ENCODE measurements around the gene PRG3. TPM values are rescaled to one million over a fixed set of nuclear protein-coding genes. Genes with fewer than 3 reads are reported as not detected.

The PRG3 gene
- total and polyA plus RNA-seq, 2 of the 4 experiments (the other 2 are of a cell fraction), result not detected

DNA sequence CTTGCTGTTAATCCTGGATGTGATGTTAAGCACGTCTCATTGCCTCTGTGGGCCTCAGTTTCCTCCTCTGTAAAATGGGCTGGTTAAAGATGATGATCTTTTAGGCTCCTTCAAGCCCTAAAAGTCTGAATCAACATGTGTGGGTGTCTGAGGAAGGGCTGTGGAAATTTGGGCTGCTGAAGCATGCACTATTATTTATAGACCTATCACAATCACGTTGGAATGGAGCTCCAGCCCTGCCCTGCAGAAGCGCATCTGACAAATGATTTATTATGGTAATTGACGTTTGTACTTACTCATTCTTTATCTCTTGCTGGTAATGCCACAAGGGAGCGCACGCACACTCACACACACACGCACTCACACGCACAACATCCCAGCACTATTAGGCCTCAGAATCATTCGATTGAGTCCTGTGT, 22.4 kb downstream of the PRG3 start:
- no TSS peak for BruUV-seq (replicated peaks)
- no peak for TF ChIP-seq NFE2L2 (IDR thresholded peaks at IDR 0.05; ENCODE audit: low read depth, low read length)
- TF ChIP-seq, protein P1, sequence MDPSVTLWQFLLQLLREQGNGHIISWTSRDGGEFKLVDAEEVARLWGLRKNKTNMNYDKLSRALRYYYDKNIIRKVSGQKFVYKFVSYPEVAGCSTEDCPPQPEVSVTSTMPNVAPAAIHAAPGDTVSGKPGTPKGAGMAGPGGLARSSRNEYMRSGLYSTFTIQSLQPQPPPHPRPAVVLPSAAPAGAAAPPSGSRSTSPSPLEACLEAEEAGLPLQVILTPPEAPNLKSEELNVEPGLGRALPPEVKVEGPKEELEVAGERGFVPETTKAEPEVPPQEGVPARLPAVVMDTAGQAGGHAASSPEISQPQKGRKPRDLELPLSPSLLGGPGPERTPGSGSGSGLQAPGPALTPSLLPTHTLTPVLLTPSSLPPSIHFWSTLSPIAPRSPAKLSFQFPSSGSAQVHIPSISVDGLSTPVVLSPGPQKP (IDR thresholded peaks at IDR 0.05; ENCODE audit: borderline replicate concordance, low read depth, low read length), result no peak
- TF ChIP-seq CHD1 (IDR thresholded peaks at IDR 0.05; ENCODE audit: low read depth, low read length), result no peak
- no peak for TF ChIP-seq SMC3 (IDR thresholded peaks at IDR 0.05; ENCODE audit: low read depth, low read length)
- no peak for TF ChIP-seq CTCF (conservative IDR thresholded peaks at IDR 0.05; ENCODE audit: low read depth, low read length)
- TF ChIP-seq RAD21 (IDR thresholded peaks at IDR 0.05; ENCODE audit: low read length), result no peak
- no peak for TF ChIP-seq RFX5 (IDR thresholded peaks at IDR 0.05; ENCODE audit: low read depth, low read length)
- no peak for TF ChIP-seq MAFK (IDR thresholded peaks at IDR 0.05; ENCODE audit: low read depth, low read length)
- Histone ChIP-seq H4K91ac (ENCODE audit: insufficient read depth, low read depth, low read length) (no peak overlapping the region), H3K9me1 (ENCODE audit: insufficient read depth, low read length) (no peaks in the 10 kb centered on the region), H3K27me3 (ENCODE audit: control insufficient read depth, insufficient read depth, low read length) (peaks cover 39% of the 10 kb centered on the region), H2BK120ac (ENCODE audit: low read depth, low read length) (no peak overlapping the region), H3K9me3 (ENCODE audit: control insufficient read depth, insufficient read depth, low read length) (peaks cover 3% of the 10 kb centered on the region; the same call in 1 of the 2 replicates), H2BK5ac (ENCODE audit: low read depth, low read length, poor library complexity, severe bottlenecking) (no peak overlapping the region), H3K56ac (ENCODE audit: extremely low read depth, insufficient read depth, low read length) (no peak overlapping the region), H2BK15ac (ENCODE audit: low read depth, low read length) (no peak overlapping the region), H3K27ac (ENCODE audit: insufficient read depth, low read length) (no peak overlapping the region), H4K20me1 (ENCODE audit: insufficient read depth, low read length) (no peaks in the 10 kb centered on the region), H3K18ac (ENCODE audit: low read depth, low read length) (no peak overlapping the region), H2AK9ac (replicated peaks; ENCODE audit: low read depth, low read length, poor library complexity) (no peak overlapping the region), H2AK5ac (ENCODE audit: low read depth, low read length) (no peak overlapping the region), H2AFZ (replicated peaks; ENCODE audit: low read length, poor library complexity) (no peak overlapping the region), H3K14ac (replicated peaks; ENCODE audit: low read depth, low read length) (no peak overlapping the region), H3K4me2 (ENCODE audit: low read depth, low read length) (no peak overlapping the region), H3K79me1 (ENCODE audit: low read depth in 1 of 2, low read length in 2 of 2) (no peaks in the 10 kb centered on the region), H4K5ac (ENCODE audit: low read depth, low read length) (no peak overlapping the region), H3K4me1 (ENCODE audit: control insufficient read depth, insufficient read depth, low read length) (no peaks in the 10 kb centered on the region), H3K23ac (ENCODE audit: low read depth, low read length) (no peak overlapping the region), H3K4ac (ENCODE audit: low read depth, low read length) (no peak overlapping the region), H2BK20ac (ENCODE audit: low read depth, low read length) (no peak overlapping the region), H3K36me3 (ENCODE audit: control insufficient read depth, insufficient read depth, low read length) (no peaks in the 10 kb centered on the region), H4K8ac (ENCODE audit: low read depth in 2 of 2, low read length in 2 of 2) (no peak overlapping the region), H3K4me3 (ENCODE audit: insufficient read depth, low read depth, low read length) (no peak overlapping the region), H3K9ac (ENCODE audit: low read depth, low read length) (no peak overlapping the region)
- intact Hi-C loops (cut with micrococcal nuclease) (no loop called here), dilution Hi-C loops (cut with HindIII; ENCODE audit: low sequenced_read_pairs, unreplicated experiment) (no loop called here), in situ Hi-C loops (cut with MboI; ENCODE audit: low sequenced_read_pairs) (loop anchor here (25.0 kb wide), 1 partner anchor 521 kb away; no protein-coding TSS in a partner anchor)
- no peak for ATAC-seq (ENCODE audit: low read depth)
- CTCF ChIA-PET, result no interaction called here
- whole genome bisulfite sequencing, 2 experiments (ENCODE audit: extremely low coverage in 2 of 2, insufficient read length in 1 of 2), result no CpG with 5 or more reads among the region's 9 CpGs
- POLR2A ChIA-PET (ENCODE audit: unreplicated experiment), result no interaction called here
- peak; percentile 10 for DNase-seq

Measured in IMR-90 (cell line).